Astrocyte of the hippocampus (primary cell): Measurements from ENCODE around the gene PCGF1.
"Not testable (repeated sequence)": the region's sequence is repeated elsewhere in the genome, so short reads cannot be mapped to it uniquely, and the experiment has no call there.

Experiments used
- DNase-seq: peaks from one replicate; pipeline ENCODE4 v3.0.0; 2011; ENCODE audit warnings: low read depth, low spot score

Gene PCGF1

GRCh38 chr2:74499940-74500577 is 7.4 kb downstream of the PCGF1 start:
- DNase-seq, result no peak

DNA sequence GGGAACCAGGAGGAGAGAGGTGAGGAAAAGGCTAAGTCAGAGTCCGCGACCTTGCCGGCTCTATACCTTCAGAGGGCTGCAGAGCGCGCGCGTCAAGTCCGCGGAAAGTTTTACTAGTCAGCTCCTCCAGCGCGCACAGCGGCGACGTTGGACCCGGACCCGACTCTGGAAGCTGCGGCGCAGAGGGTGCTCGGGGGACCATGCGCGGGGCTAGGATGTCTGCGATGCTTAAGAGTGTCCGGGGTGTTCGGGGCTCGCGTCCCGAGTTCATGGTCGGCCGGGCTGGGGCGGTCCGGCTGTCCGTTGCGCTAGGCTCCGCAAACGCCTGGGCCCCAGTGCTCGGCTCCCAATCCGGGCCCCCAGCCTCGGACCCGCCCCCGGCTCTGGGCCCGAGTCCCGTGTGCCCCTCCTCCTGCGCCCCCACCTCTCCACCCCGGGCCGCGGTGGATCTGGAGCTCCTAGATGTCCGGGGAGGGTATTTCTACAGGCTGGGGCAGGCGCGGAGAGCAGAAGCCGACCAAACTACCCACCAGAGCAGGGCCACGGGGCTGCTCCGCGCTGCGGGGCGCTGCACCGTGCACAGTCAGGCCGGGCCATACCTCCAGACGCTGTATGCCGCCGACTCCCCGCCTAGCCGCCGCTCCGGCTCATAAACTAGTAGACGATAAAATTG is 8.1 kb downstream of the PCGF1 start, which contains the start of gene LBX2:
TSS of gene LBX2 (minus strand) at position 337 of the 673 bp plus-strand sequence. CDS start at position 271, 66 bp downstream.
- peak; percentile 52 for DNase-seq

DNA sequence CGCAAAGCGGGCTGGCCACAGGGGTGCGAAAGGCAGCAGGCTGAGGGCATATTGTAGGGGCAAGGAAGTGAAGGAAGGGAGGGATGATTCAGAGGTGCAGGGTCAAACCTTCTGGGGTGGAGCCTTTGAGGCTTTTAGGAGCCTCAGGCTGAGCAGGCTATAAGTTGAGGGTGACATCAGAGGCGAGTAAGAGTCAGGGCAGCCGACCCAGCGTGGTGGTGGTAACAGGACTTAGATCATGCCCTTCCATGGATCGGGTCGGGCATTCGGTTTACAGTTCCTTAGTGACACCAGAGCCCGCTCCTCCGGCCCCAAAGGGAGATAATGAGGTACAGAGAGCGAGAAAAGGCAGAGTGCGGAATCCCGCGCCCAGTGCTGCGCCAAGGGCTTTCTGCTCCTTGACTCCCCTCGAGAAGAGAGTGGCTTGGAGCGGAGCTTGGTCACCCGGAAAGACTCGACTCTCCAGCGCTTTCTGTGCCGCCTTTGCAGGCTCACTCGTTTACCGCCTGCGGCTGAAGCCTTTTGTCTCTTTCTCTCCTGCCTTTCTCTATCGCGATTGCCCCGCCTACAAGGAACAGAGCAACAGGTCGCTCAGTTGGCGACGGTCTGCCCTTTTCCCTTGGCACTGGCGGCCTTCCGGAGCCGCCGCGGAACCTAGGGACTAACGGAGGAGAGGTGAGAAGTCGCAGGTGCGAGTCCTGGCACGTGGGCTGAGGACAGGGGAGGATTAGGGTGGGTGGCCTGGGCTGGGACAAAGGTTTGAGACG is 8.8 kb downstream of the PCGF1 start:
- DNase-seq, result peak; percentile 55

GRCh38 chr2:74497777-74498499 is 9.6 kb downstream of the PCGF1 start:
- DNase-seq, result peak; percentile 31

DNA sequence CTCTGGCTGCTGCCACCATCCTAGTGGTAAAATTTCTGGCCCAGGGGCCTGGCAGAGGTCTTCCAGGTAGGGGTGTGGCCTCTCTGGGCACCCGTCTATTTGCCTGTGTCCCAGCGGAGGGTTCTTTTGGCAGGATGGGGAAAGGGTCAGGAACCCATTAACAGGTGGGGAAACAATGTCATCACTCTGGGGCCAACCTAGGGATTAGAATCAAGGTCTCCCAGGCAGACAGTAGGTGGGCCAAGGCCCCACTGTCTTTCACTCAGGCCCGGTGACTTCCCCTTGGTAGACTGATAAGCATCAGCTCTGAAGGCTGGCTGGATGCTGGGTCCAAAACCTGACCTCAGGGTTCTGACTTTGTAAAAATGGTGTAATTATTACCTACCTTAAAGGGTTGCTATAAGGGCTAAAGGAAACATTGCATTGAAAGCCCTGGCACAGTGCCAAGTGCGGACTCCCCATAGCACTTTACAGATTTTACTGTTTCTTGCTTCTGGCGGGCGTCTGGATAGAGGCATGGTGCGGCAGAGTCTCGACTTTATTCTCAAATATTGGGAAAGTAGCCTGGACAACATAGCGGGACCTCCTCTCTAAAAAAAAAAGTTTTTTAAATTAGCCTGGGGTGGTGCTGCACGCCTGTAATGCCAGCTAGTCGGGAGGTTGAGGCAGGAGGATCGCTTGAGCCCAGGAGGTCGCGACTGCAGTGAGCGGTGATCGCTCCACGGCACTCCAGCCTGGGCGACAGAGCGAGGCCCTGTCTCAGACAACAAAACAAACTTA is 10.3 kb downstream of the PCGF1 start:
- DNase-seq, result no peak

GRCh38 chr2:74495440-74495839 is 12.1 kb downstream of the PCGF1 start:
- no peak for DNase-seq

DNA sequence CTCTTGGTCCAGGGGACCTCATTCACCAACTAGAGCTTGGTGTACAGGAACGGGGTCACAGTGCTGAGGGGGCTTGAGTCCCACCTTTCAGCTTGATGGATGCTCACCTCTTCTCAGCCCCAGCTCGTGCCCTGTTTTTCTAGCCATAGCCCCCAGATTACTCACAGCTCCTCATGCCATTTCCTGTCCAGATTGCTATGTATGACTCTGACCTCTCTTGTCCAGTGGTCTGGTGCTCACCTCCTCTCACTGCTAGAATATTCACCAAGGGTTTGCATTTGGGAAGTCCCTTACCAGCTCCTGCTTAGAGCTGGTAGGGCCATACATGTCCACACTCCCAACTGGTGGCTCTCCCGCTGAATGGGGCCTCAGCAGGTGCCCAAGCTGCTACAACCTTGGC is 13.9 kb downstream of the PCGF1 start:
- DNase-seq, result no peak

DNA sequence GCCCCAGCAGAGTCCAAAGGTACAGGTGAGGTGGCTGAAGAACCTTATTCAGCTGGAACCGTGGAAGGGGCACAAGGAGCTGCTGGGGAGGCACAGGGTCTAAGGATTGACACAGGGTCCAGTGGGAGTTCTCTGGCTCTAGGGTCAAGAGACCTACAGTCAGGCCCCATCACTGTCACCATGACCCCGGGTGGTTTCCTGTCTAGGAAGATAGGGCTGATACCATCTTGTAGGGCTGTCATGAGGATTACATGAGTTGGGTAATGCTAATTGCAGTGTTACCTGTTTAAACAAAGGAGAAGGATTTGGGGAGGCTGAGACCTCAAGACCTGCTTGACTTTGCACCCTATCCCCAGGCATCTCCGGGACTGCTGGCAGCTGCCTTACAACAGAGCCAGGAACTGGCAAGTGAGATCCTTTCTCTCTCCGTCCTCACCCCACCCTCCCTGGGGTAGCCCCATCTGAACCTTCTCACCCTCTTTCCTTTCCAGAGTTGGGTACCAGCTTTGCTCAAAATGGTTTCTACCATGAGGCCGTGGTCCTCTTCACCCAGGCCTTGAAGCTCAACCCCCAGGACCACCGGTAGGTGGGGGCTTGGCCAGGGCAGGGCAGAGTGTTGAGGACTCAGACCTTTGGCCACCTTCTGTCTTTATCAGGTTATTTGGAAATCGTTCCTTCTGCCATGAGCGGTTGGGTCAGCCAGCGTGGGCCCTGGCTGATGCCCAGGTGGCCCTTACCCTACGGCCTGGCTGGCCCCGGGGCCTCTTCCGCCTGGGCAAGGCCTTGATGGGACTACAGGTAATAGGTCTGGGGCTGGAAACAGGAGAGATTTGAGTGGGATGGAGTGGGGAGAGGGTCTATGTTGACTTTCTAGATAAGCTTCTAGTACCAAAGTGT is 15.6 kb downstream of the PCGF1 start:
- DNase-seq, result no peak

- no peak for DNase-seq
Observed at GRCh38 chr2:74489906-74490305, 17.6 kb downstream of the PCGF1 start.

DNA sequence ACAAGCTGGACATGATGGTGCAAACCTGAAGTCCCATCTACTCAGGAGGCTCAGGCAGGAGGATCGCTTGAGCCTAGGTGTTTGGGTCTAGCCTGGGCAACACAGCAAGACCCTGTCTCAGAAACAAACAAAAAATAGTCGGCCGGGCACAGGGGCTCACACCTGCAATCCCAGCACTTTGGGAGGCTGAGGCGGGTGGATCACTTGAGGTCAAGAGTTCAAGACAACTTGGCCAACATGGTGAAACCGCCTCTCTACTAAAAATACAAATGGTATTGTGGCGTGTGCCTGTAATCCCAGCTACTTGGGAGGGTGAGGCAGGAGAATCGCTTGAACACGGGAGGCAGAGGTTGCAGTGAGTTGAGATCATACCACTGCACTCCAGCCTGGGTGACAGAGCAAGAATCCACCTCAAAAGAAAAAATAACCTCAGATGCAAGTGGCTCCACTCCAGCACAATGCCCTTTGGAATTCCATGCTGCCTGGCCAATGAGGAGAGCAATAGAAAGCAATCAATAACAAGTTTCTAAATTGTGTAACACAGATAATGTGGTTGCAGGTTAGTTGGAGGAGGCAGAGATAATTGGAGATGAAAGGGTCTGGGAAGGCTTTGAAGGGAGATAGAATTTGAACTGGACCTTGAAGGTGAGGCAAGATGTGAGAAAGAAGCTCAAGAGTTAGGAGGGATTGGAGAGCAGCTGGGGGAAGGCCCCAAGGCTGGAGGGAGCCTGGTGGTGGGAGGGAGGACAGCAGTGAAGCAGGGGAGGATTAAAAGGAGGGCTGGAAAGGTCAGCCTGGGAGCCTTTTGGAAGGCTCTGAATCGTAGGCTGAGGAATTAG is 18.6 kb downstream of the PCGF1 start:
- DNase-seq, result no peak

DNA sequence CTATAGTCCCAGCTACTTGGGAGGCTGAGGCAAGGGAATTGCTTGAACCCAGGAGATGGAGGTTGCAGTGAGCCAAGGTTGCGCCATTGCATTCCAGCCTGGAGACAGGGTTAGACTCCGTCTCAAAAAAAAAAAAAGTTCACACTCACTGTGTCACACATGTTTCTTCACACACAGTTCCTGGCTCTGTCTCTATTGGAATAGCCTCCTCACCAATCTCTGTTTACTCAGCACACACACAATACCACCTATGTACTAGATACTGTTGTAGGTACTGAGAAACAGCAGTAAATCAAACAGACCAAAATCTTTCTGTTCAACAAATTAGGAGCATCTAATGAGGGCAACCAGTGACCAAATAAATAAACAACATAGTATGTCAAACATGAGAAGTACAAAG is 21.4 kb downstream of the PCGF1 start:
- no peak for DNase-seq

DNA sequence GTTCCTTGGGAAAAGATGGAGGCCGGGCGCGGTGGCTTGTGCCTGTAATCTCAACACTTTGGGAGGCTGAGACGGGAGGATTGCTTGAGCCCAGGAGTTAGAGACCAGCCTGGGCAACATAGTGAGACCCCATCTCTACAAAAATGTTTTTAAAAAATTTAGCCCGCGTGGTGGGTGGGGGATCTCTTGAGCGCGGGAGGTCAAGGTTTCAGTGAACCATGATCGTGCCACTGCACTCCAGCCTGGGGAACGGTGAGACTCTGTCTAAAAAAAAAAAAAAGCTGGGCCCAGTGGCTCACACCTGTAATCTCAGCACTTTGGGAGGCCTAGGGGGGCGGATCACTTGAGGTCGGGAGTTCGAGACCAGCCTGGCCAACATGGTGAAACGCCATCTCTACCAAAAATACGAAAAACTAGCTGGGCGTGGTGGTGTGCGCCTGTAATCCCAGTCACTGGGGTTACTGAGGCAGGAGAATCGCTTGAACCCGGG is 23.8 kb downstream of the PCGF1 start:
- not testable (repeated sequence) for DNase-seq

- DNase-seq, result peak; percentile 97
Observed at GRCh38 chr2:74482801-74483674, 24.5 kb downstream of the PCGF1 start, which contains the start of the genes CCDC142 and TTC31. Gene CCDC142 (minus strand): TSS chr2:74482998. CDS start chr2:74482837, 161 bp downstream. Gene TTC31 (plus strand): TSS chr2:74483081. CDS start chr2:74483096, 15 bp downstream.

DNA sequence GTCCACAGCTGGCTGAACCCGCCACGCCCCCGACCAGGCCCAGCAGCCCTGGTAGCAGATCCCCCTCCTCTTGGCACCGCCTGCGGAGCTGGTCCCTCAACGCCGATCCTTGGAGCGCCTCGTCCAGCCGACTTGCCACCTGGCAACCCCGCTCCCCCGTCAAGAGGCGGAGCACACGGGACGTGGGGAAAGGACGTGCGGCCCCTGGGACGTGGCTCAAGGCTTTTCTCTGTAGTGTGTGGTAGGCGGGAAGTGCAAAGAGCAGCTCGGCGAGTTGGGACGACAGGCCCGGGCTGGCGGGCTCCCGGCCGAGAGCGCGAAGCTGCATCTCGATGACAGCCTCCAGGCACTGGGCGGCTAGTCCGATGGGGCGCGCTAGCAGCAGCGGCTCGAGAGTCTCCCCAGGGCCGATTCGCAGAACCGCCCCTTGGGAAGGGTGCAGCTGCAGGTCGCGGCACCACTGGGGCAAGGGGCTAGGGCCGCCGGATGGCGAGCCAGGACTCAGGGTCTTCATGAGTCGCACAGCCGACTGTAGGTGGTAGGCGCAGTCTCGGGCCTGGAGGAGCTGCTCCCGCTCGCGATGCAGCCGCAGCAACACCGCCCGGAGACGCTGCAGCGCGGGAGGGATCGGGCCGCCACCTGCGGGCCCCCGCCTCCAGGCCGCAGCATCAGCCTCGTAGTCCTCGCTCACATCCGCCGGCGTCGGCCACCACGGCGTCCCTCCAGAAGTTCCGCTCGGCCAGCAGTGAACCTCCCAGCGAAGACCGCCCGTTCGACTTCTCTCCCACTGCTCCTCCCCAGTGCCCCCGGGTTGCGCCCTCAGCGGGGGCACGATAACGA is 25.3 kb downstream of the PCGF1 start:
- DNase-seq, result no peak

- DNase-seq, result no peak
Observed at GRCh38 chr2:74481431-74481830, 26.1 kb downstream of the PCGF1 start.

DNA sequence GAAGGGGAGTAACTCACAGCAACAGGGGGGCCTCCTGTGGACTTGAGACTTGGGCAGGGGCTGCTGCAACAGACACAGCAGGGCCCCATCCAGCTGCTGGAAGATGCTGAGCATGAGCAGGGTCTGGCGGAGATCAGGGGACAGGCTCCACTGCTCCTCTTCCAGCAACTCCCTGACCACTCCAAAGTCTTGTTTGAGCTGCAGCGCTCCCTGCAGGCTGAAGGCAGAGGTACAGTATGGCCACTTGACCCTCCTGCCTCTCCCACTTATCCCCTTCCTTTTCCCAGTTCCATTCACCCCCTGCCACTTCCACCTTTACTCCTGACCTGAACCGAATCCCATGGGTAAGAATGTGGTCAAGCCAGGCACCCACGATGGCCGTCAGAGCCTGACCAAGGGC is 32.6 kb downstream of the PCGF1 start:
- DNase-seq, result no peak

DNA sequence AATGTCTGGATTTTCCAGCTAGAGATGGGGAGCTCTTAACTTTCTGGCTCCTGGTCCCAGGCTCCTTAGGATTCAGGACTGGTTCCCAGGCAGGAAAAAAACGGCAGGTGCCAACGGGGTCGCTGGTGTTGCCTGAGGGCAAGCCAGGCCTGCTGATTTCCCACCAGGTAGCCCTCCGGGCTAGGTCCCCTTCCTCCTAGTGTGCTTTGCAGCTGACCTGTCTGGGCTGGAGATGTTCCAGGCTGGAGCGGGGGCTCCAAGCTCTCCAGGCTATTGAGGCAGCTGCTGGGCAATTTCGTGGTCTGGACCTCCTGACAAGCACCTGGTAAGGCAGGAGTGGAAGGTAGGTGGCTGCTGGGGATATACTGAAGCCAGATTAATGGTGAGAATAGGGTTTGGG is 33.0 kb downstream of the PCGF1 start:
- no peak for DNase-seq
